GM13976 (cell line): ENCODE results near the gene TAF6.
A peak's percentile ranks its signal among the peaks of the same experiment; 100 is the strongest.
"Not testable (repeated sequence)": the region's sequence is repeated elsewhere in the genome, so short reads cannot be mapped to it uniquely, and the experiment has no call there.

Source experiments
- DNase-seq: peaks from one replicate; pipeline ENCODE4 v3.0.0; 2012; ENCODE audit warnings: low spot score
- CTCF ChIP-seq: IDR thresholded peaks from 2 replicates; pipeline ENCODE4 v1.5.1; 2012; ENCODE audit warnings: borderline replicate concordance, mild to moderate bottlenecking; ENCODE audit not compliant: insufficient read depth; ENCODE audit errors: extremely low read depth, missing control alignments, control extremely low read depth
- in situ Hi-C: fragments of 300-500 bp; cut with MboI; formaldehyde crosslinking; loops from one replicate; pipeline ENCODE4 v1.12.0; 2022; ENCODE audit warnings: low sequenced_read_pairs, mixed read lengths, inconsistent platforms; ENCODE audit not compliant: unreplicated experiment

Gene TAF6

GRCh38 chr7:100152404-100152803, 33.2 kb upstream of the TAF6 start:
- TF ChIP-seq CTCF: no peak
- in situ Hi-C loops: no loop called here
- no peak for DNase-seq

- in situ Hi-C loops: no loop called here
- peak; percentile 98 for DNase-seq
- TF ChIP-seq CTCF: no peak
Measured at GRCh38 chr7:100148559-100149328, 29.6 kb upstream of the TAF6 start, which contains the start of gene LAMTOR4. Gene LAMTOR4 (plus strand): TSS chr7:100148918. CDS start chr7:100148973, 55 bp downstream.

- TF ChIP-seq CTCF: no peak
- DNase-seq: no peak
- in situ Hi-C loops: no loop called here
Measured at GRCh38 chr7:100148225-100148558, 29.0 kb upstream of the TAF6 start.

- in situ Hi-C loops: no loop called here
- no peak for TF ChIP-seq CTCF
- no peak for DNase-seq
Measured at GRCh38 chr7:100147278-100147677, 28.1 kb upstream of the TAF6 start.

- in situ Hi-C loops, DNase-seq: not testable (repeated sequence)
Measured at GRCh38 chr7:100146350-100146749, 27.2 kb upstream of the TAF6 start.

GRCh38 chr7:100142461-100142860, 23.3 kb upstream of the TAF6 start:
- TF ChIP-seq CTCF: no peak
- in situ Hi-C loops: no loop called here

GRCh38 chr7:100141555-100141949, 22.4 kb upstream of the TAF6 start:
- in situ Hi-C loops: no loop called here
- no peak for TF ChIP-seq CTCF
- no peak for DNase-seq

More at GRCh38 chr7:100142461-100142860, 23.3 kb upstream of the TAF6 start:
- DNase-seq: no peak
